GM18858 (cell line): ENCODE measurements around the gene RELN.
"Not testable (repeated sequence)": the region's sequence is repeated elsewhere in the genome, so short reads cannot be mapped to it uniquely, and the experiment has no call there.

ENCODE experiments used
- ATAC-seq: cut with Tn5 transposase; IDR thresholded peaks from one replicate; pipeline ENCODE4 v1.9.1; 2021; ENCODE audit not compliant: unreplicated experiment

Gene RELN

DNA sequence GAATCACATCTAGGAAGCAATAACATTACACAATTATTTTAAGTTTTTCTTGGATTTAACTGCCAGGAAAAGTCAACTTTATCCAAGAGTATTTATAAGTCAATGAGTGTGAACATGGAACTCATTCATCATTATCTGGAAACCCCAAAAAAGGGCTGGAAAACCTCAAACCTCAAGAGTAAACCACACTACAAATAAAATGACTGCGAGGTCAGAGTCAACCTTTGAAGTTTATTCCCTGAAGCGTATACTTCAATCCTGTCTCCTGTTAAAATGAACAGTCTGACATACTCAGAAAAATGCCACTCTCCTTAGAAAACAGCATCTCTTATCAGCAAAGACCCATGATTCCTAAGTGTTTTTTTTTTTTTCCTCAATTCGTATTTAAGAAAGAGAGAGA lies 86.5 kb downstream of the RELN start:
- ATAC-seq = no peak

DNA sequence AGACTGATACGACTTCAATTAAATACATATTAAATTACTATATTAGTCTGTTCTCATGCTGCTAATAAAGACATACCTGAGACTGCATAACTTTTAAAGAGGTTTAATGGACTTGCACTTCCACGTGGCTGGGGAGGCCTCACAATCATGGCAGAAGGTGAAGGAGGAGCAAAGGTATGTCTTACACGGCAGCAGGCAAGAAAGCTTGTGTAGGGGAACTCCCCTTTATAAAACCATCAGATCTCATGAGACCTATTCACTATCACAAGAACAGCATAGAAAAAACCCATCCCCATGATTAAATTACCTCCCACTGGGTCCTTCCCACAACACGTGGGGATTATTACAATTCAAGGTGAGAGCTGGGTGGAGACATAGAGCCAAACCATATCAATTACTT lies 92.6 kb downstream of the RELN start:
- ATAC-seq = not testable (repeated sequence)

DNA sequence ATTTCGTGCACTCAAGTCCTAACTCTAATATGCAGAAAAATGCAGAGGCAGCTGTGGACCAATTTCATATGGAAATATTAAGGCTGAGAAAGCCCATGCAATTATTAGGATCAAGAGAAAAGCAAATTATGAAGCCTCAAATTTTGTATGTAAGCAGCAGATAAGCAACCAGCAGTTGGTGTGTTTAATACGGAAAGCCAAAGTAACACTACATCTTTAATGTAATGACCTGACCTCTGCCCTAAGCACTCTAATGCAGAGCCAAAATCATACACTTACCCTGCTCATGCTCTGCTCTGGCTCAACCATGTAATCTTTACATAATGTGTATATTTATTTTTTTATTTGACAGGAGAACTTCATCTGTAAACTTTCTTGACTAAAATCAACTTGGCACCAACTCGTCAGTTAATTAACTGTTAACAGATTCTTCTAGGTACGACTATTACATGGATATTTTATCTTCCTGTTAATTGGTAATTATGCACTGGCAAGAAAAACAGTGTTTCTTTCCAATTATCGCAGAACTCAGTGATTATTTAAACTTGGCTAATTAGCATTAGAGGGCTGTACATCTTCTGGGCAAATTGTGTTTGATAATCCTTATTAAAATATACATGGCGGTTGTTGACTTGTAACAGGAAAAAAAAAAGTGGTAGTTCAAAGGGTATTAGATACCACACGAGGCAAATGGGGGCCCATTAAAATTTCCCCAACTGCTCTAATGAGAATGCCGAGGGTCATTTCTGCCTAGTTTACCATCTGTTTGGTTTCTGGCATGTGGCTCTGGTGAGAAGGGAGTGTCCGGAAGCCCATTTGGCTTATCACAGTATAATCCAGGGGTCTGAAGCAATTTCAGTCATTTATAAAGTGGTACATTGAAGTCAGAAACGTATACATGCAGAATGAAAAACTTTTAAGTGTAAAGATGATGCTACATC lies 94.5 kb downstream of the RELN start:
- no peak for ATAC-seq

DNA sequence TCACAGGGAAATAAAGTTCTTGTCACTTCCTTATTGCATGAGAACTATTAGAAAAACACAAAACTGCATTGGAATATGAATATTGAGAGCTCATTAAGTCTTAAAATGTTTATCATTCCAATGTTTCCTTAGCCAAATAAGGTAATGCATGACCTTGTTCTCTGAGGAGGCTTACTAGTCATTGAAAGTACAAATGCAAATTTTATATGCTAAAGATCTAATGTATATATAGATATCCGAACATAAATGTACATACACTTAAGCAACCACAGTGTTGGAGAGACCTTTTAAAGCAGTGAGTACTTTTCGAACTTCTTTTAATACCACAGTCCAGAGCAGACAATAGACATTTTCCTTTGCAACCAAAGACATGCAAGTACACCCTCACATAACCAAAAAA lies 96.1 kb downstream of the RELN start:
- ATAC-seq = no peak

DNA sequence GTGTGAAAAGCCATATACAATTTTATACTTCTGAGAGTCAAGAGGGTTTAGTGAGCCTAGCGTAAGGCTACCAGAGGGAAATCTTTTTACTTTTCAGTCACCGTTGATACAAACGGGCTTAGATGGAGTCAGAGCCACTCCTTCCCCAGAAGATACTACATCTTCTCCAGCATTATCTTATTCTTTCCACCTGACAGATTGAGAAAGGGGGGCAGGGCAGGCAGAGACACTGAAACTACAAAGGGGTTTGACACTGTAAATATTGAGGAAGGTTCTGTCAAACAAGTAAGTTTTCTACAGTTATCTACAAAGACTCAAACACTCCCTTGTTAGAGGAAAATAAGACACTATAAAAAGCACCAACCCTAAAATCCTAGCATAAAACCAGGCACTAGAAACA lies 100.0 kb downstream of the RELN start:
- ATAC-seq = no peak

DNA sequence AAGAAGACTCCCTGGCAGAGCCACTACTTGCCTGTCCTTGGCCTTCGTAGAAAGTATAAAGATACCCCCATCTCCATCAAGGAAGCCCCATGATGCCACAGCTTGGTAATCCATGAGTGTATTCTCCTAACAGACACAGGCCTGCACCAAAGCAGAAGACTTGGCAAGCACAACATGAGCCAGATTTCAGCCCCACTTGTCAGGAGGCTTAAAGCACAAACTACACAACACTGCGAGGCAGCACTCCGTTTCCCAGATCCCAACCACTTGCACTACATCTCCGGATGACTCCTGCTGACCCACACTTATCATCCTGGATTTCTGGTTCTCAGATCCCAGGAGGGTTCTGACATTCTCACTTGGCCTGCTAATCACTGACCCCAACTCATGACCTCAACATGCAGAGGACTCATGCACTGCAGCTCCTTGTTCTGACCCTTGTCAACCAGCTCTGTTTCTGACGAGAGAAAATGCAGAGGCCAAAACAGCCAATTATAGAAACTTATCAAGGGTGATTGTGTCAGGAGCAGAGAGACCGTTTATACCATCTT lies 100.8 kb downstream of the RELN start:
- ATAC-seq = no peak

DNA sequence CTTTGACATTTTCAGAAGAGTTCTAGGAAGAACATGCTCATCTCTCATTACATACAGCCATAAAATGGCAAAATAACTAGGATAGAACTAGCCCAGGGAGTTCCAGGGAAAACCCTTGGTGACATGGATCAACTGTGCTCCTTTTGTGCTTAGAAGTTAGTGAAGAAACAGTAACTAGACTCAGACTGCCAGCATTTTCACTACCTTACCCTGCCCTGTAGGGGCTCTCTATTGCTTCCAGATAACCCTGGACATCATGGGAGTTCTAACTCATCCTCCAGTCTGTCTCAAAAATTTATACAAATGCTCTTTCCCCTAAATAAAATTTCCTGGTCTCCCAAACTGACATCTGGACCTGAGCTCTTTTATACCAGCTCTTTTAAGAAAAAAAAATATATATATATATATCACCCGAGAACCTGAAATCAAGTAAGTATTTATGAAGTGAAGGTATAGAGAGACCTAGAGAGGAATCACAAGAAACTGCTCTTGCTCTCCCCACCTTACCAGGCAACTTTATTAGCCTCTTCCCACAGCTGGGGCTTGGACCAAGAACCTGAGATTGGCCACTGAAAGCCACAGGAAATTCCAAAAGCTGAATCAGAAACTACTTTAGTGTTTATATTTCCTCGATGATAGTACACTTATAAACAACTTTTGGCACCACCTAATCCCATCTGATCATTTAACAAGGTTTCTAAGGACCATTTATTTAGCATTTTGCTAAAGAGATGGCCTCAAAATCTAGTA lies 101.4 kb downstream of the RELN start:
- no peak for ATAC-seq

DNA sequence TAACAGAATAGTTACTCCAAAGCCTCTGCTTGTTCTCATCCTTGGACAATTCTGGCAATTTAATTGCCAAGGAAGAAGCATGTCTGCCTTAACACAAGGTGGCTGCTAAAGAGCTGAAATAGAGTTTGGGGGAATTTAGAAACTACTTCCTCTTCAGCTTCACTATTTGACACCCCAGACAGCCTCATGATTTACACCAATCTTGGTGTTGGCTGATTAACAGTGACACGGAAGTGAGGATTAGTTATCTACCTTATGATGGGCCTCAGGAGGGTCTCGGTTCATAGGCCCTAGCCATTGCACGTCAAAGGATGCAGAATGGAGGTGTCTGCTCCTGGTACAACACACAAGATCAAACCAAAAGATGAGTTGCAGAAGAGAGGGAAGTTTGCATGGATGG lies 102.4 kb downstream of the RELN start:
- ATAC-seq = no peak

DNA sequence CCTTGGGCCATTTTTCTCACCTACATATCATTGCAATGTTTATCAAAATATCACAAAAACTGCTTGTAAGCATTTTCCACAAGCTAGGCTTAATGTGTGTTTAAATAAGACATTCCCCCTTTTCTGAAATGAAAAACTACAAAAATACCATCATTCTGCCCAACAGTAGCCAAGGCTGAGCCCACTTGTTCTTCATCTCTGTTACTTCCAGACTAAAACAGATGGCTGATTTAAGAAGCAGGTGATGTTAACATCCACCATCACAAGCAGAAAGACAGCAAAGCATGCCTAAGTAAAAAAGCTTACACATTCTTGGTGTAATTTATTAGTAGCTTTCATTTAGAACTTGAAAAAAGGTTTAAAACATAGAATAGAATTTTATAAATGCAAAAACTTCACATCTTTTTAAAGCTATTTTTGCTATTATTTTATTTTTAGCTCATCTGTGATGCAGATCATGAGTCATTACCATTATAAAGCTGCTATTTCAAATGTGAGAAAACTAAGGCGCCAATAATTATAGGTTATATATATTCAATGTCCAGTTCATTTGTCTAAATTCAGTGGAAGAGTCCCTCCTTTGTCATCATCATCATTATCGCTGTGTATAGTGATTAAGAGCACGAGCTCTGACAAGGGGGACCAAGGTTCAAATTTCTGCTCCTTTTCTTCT lies 109.4 kb downstream of the RELN start:
- ATAC-seq = no peak

DNA sequence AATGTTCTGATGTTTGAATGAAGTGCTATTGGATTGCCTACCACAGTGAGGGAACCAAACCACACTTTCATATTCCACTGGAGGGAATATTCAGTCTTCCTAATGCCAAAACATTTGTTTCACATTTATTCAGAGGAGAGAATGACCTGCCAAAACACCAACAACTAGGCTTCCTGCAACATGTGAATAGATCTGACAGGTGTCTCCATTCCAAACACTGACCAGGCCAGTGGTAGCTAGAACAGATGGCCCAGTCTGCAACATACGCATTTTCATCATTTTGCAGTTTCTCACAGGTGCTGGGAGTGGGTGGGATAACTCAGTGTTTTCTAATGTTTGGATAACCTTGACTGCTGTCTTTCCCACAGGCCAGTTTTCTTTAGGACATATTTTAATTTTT lies 110.0 kb downstream of the RELN start:
- no peak for ATAC-seq

DNA sequence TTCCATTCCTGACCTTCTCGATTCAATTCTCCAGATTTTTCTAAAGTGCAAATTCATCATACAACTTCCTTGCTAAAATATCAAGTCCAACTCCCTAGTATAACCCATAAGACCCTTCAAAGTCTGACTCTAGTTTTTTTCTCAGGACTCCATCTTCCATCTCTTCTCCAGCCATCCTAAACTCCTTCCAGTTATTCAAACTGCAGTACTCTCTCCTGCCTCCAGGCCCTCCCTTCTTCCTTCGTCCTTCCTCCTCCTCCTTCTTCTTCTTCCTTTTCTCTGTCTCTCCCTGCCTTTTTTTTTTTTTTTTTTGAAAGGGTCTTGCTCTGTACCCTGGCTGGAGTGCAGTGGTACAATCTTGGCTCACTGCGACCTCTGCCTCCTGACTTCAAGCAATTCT lies 111.9 kb downstream of the RELN start:
- no peak for ATAC-seq

DNA sequence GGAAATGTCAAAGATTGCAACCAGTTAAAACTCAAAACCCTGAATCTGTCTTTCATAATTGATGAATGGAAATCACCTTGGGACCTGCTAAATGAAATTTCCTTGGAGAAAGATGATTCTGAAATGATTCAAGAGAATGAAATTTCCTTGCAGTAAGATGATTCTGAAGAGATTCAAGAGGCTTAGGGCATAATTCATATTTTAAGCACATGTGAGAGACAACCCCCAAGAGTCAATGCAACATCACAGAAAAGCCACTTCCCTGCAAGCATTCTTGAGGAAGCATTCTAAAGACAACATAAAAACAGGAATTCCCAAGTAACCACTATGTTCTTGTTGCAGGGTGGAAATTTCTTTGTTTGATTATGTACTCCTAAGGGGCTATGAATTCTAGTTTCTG lies 113.7 kb downstream of the RELN start:
- ATAC-seq = no peak

DNA sequence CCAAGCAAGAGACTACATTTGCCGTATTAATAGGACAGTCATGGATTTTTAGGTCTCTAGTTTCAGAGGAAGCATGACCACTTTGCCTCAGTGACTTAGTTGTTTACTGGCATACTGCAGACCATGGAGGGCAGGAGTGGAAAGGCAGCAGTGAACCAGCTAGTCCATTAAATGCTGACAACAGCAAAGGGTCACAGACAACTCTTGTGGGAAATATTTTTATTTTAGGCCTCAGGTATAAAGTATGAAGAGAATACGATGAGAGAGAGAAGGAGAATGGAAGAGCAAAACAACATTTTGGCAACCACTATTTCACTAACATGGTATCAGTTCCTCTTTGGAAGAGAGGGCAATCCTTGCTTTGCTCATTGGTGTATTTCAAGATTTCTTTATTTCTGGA lies 118.0 kb downstream of the RELN start:
- ATAC-seq = no peak

DNA sequence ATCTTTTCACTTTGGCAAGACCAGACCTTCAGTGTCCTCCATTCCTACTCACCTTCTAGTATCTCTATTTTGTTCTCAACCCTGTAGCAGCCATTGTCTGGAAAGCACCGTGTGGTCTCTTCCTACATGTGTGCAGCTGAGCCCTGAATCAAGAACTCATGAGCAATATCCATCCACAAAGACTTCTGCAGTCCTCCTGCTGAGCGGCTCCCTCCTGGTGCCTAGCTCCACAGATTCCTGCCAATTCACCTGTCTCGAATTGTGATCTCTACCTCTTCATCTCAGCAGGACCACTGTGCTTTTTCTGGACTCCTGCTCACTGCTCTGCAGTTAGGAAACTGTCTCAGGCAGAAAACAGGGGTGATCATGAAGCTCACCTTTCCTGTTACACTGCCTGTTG lies 118.8 kb downstream of the RELN start:
- no peak for ATAC-seq

DNA sequence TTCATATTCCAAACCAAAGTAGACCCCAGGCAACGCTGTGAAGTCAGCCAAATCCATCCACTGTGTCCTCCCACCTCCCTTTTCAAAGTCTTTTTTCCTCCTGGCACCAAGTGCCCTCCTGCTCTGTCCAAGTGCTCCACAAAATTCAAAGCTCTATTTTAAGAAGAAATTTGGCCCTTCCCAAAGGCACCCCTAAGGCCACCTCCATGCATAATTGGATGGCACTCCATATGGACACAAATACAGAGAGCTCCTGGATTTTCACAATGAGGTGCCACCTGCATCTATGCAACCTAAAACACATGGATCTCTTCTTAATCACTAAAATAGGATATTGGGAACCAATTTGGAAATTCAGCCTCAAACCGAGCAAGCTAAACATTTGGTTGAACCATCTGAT lies 121.6 kb downstream of the RELN start:
- no peak for ATAC-seq

DNA sequence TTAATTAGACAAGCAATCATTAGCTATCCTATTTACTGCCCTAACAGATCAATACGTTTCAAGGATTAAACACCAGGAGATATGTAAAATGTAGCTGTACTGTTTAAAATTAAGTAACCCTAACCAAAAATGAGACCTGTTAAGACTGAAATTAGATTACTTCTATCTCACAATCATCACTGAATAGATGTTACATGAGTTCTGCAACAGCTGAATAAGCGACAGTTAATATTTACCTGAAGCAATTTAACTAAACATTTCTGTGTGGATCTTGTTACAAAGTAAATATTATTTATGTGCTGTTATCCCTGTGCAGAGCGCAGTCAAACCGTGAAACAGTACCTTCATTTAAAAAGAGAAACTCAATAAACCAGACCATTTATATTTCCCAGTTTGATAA lies 122.5 kb downstream of the RELN start:
- ATAC-seq = no peak

DNA sequence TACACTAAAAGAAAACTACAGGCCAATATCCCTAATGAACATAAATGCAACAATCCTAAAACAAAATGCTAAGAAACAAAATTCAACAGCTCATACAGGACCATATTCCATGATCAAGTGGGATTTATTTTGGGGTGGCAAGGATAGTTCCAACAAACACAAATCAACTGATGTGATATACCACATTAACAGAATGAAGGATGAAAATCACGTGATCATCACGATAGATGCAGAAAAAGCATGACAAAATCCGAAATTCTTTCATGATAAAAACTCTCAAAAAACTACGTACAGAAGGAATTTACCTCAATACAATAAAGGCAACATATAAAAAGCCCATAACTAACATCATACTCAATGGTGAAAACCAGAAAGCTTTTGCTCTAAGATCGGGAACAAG lies 124.0 kb downstream of the RELN start:
- ATAC-seq = no peak

DNA sequence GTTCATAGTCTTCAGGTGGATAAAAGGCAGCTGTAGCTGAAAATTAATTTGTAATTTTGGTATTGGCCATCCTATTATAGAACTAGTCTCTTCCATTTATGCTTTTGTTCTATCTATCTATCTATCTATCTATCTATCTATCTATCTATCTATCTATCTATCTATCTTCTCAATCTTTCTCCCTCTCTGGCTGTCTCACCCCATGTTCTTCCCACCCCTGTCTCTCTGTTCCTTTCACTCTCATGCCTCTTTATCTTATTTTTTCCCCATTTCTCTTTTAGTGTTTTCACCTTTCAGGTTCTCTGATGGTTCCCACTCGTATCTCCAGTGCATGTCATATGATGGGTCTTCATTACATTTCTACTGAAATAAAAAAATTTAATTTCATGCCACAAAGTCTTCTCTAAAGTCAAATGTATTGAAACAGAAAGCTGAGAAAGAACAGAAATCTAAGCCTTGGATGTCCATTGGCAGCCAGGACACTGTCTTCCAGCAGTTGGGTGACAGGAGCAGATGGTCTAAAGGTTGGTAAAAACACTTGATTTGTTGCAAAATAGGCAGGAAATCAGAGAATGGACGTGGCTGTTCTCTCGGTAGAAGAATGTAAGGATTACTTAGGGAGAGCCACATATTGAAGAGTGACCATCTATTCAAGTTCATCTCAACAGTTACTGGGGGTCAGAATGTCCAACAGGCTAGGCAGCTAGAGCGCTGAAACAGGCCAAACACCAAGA lies 127.0 kb downstream of the RELN start:
- no peak for ATAC-seq

DNA sequence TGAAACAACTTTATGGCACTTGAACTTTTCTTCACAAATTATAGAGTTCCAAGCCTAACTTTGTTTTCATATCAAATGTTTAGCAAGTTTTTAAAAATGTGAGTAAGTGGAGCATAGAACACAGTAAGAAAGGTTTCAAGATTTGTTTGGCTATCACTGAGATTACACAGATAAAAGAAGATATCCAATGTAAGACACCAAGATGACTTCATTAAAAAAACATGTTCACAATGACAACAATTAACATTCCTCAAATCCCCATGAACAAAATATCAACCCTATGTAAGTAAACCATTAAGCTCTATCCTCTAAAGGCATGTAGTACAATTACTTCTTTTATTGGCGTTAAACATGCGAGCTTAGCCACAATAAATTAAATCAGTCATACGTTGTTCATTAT lies 129.7 kb downstream of the RELN start:
- ATAC-seq = no peak

DNA sequence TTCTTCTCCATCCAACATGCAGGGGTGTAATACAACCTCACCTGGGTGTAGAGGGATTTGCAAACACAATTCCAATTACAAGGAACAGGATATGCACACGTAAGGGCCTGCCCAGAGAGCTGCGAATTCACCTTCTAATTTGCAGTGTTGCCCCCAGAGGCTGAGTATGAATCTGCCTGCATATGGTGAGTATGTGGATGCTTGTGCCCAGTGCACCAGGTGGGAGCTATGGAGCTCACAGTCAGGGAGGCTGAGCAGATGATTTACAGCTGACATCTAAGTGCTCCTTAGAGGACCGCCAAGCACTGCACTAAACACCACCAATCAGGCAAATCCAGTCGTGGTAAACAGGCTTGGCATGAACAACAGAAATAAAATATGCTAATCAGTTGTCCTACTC lies 132.0 kb downstream of the RELN start:
- no peak for ATAC-seq

DNA sequence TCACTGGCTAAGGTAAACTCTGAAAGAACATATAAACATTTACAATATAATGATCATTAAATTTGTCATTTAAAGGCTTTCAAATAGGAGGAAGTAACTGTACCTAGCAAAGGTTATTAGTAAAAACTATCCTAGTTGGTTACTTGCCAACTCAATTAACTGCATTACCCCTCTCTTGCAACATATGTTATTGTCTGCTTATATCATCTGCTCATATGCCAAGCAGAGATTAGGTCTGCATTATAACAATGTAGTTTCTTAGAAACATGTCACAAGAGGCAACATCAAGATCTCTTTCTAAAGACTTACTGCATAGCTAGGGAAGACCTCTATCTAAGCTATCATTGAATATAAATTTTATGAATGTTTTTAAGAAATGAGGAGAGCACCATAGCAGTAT lies 132.5 kb downstream of the RELN start:
- no peak for ATAC-seq
